Measurements from ENCODE around the gene WDFY1. TPM values are rescaled to one million over a fixed set of nuclear protein-coding genes. Genes with fewer than 3 reads are reported as not detected.

WDFY1 gene
- total and polyA plus RNA-seq, 2 donors (not counting 1 experiment from before 2014, with no cell fraction given), result 28.8 to 76.0 TPM

GRCh38 chr2:223979730-223980396 lies 34.7 kb upstream of the WDFY1 start:
- CTCF ChIA-PET, result interaction anchor here (1.1 to 6.6 kb wide), 3 partner anchors 9 to 305 kb away, joined by 3 to 50 read pairs (median 3); no protein-coding TSS in a partner anchor
- ATAC-seq (ENCODE audit: low read depth), result no peak
- H2AFZ ChIP-seq (ENCODE audit: insufficient read depth, low read depth, low read length, poor library complexity, severe bottlenecking), result no peak overlapping the region
- Mint-ChIP-seq H3K9me3 (ENCODE audit: insufficient read depth) (no peaks in the 10 kb centered on the region), H3K27ac (no peak overlapping the region), H3K4me3 (no peak overlapping the region), H3K4me1 (no peaks in the 10 kb centered on the region), H3K27me3 (peaks cover 6% of the 10 kb centered on the region)
- H3K27me3 ChIP-seq (replicated peaks in 1 of 4; ENCODE audit: control extremely low read depth in 1 of 4, control insufficient read depth in 3 of 4, insufficient read depth in 4 of 4, low read length in 3 of 4), result no peaks in the 10 kb centered on the region
- H3K4me1 ChIP-seq (ENCODE audit: control insufficient read depth in 2 of 2, insufficient read depth in 2 of 2, low read length in 2 of 2), result no peaks in the 10 kb centered on the region
- no peak overlapping the region for H3K4me2 ChIP-seq (replicated peaks; ENCODE audit: low read depth, low read length, poor library complexity, severe bottlenecking)
- no peak overlapping the region for H3K4me3 ChIP-seq (ENCODE audit: control extremely low read depth in 1 of 5, extremely low read depth in 1 of 5, insufficient read depth in 1 of 5, low read depth in 2 of 5, low read length in 4 of 5)
- no peaks in the 10 kb centered on the region for H3K9me3 ChIP-seq (ENCODE audit: control extremely low read depth in 1 of 3, control insufficient read depth in 2 of 3, insufficient read depth in 1 of 3, low read length in 2 of 3)
- no peaks in the 10 kb centered on the region for H3K36me3 ChIP-seq (replicated peaks in 1 of 2; ENCODE audit: control extremely low read depth in 1 of 2, control insufficient read depth in 1 of 2, extremely low read depth in 1 of 2, insufficient read depth in 2 of 2, low read length in 1 of 2)
- no peak for DNase-seq
- TF ChIP-seq CTCF (IDR thresholded peaks at IDR 0.05) (no peak), EZH2 (IDR thresholded peaks at IDR 0.05; ENCODE audit: borderline replicate concordance, insufficient read depth, low read depth, low read length, poor library complexity, severe bottlenecking) (no peak)
- no peaks in the 10 kb centered on the region for H3K79me2 ChIP-seq (ENCODE audit: control insufficient read depth, insufficient read depth, low read length)
- intact Hi-C loops (cut with micrococcal nuclease), result loop anchor here (10.0 kb wide), 1 partner anchor 375 kb away; no protein-coding TSS in a partner anchor
- no peak overlapping the region for H3K9ac ChIP-seq (ENCODE audit: low read length)
- POLR2A ChIA-PET, result no interaction called here
- H3K27ac ChIP-seq (ENCODE audit: low read length in 2 of 2), result no peak overlapping the region
- H4K20me1 ChIP-seq (ENCODE audit: control insufficient read depth, insufficient read depth, low read length, poor library complexity, severe bottlenecking), result no peaks in the 10 kb centered on the region
- 75% methylated on average over 2 of the region's 2 CpGs for WGBS (ENCODE audit: insufficient coverage)

- CTCF ChIA-PET, result interaction anchor here (1.0 to 6.6 kb wide), 4 partner anchors 8 to 306 kb away, joined by 3 to 50 read pairs (median 4); no protein-coding TSS in a partner anchor
- no peak for ATAC-seq (ENCODE audit: low read depth)
- no peak overlapping the region for H3K9ac ChIP-seq (ENCODE audit: low read length)
Observed at GRCh38 chr2:223978451-223978850, 33.3 kb upstream of the WDFY1 start.

More at GRCh38 chr2:223978451-223978850, 33.3 kb upstream of the WDFY1 start:
- no peaks in the 10 kb centered on the region for H3K4me1 ChIP-seq (ENCODE audit: control insufficient read depth in 2 of 2, insufficient read depth in 2 of 2, low read length in 2 of 2)
- Mint-ChIP-seq H3K4me1 (no peaks in the 10 kb centered on the region), H3K27me3 (no peaks in the 10 kb centered on the region), H3K9me3 (ENCODE audit: insufficient read depth) (no peaks in the 10 kb centered on the region), H3K27ac (no peak overlapping the region), H3K4me3 (no peak overlapping the region)
- no peak overlapping the region for H3K27ac ChIP-seq (ENCODE audit: low read length in 2 of 2)
- no peaks in the 10 kb centered on the region for H3K79me2 ChIP-seq (ENCODE audit: control insufficient read depth, insufficient read depth, low read length)
- H4K20me1 ChIP-seq (ENCODE audit: control insufficient read depth, insufficient read depth, low read length, poor library complexity, severe bottlenecking), result no peaks in the 10 kb centered on the region
- no peak for TF ChIP-seq EZH2 (IDR thresholded peaks at IDR 0.05; ENCODE audit: borderline replicate concordance, insufficient read depth, low read depth, low read length, poor library complexity, severe bottlenecking)
- TF ChIP-seq CTCF (IDR thresholded peaks at IDR 0.05), result no peak
- no peak overlapping the region for H2AFZ ChIP-seq (ENCODE audit: insufficient read depth, low read depth, low read length, poor library complexity, severe bottlenecking)
- intact Hi-C loops (cut with micrococcal nuclease), result loop anchor here (10.0 kb wide), 1 partner anchor 376 kb away; no protein-coding TSS in a partner anchor
- WGBS (ENCODE audit: insufficient coverage), result 100% methylated on average over 2 of the region's 4 CpGs
- H3K27me3 ChIP-seq (replicated peaks in 1 of 4; ENCODE audit: control extremely low read depth in 1 of 4, control insufficient read depth in 3 of 4, insufficient read depth in 4 of 4, low read length in 3 of 4), result no peaks in the 10 kb centered on the region
- H3K4me3 ChIP-seq (ENCODE audit: control extremely low read depth in 1 of 5, extremely low read depth in 1 of 5, insufficient read depth in 1 of 5, low read depth in 2 of 5, low read length in 4 of 5), result no peak overlapping the region
- DNase-seq, result no peak
- no peak overlapping the region for H3K4me2 ChIP-seq (replicated peaks; ENCODE audit: low read depth, low read length, poor library complexity, severe bottlenecking)
- POLR2A ChIA-PET, result no interaction called here
- H3K9me3 ChIP-seq (ENCODE audit: control extremely low read depth in 1 of 3, control insufficient read depth in 2 of 3, insufficient read depth in 1 of 3, low read length in 2 of 3), result no peaks in the 10 kb centered on the region
- no peaks in the 10 kb centered on the region for H3K36me3 ChIP-seq (replicated peaks in 1 of 2; ENCODE audit: control extremely low read depth in 1 of 2, control insufficient read depth in 1 of 2, extremely low read depth in 1 of 2, insufficient read depth in 2 of 2, low read length in 1 of 2)

All from B cell (primary cell).